ENCODE results near the gene OR2T3.
"Not testable (repeated sequence)": the region's sequence is repeated elsewhere in the genome, so short reads cannot be mapped to it uniquely, and the experiment has no call there.

Gene OR2T3

DNA sequence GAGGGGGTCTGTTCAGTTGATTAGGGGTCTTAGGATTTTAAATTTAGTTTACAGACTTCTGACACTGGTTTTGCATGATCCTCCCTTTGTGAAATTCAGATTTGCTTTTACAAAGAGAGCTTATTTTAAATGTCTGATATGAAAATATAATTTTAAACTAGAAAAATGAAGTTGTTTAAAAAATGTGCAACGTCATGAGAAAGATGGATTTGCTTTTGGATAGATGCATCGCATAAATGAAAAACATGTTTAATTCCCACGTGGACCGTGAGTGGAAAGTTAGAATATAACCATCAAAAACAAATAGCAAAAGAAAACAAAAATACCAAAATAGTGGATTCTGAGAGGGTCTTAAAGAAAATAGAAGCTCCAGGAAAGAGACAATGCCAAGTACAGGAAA, 2.0 kb upstream of the OR2T3 start:
- no peak for DNase-seq (ENCODE audit: low read depth in 2 of 2)

DNA sequence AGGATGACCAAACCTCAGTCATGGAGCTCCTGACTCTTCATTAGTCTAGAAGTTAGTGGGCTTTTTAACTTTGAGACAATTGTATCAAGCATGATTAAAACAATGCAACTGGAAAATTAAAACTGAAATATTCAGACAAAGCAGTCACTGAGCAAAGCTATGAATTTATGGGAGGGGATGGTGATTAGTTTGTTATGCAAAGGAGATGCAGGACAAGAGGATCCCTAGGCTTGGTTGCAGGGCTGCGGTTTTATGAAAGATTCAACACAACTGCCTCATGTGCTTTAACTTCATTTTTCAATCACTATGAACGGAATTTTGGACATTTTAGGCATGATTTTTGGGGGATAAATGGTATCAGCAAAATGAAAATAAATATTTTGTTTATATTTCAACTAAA, 1.0 kb upstream of the OR2T3 start:
- DNase-seq (ENCODE audit: low read depth in 2 of 2), result not testable (repeated sequence)

DNA sequence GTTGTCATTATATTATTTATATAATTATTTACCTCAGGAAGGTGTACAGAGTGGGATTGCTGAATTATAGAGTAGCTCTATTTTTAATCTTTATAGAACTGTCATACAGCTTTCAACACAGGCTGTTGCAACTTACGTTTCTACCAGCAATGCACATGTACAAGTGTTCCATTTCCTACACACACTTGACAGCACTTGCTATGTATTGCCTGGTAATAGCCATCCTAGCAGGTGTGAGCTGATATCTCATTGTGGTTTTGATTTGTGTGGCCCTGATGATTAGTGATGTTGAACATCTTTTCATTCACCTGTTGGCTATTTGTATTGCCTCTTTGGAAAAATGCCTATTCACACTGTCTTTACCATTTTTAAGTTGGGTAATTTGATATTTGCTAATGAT, 2.5 kb downstream of the OR2T3 start:
- not testable (repeated sequence) for DNase-seq (ENCODE audit: low read depth in 2 of 2)

DNA sequence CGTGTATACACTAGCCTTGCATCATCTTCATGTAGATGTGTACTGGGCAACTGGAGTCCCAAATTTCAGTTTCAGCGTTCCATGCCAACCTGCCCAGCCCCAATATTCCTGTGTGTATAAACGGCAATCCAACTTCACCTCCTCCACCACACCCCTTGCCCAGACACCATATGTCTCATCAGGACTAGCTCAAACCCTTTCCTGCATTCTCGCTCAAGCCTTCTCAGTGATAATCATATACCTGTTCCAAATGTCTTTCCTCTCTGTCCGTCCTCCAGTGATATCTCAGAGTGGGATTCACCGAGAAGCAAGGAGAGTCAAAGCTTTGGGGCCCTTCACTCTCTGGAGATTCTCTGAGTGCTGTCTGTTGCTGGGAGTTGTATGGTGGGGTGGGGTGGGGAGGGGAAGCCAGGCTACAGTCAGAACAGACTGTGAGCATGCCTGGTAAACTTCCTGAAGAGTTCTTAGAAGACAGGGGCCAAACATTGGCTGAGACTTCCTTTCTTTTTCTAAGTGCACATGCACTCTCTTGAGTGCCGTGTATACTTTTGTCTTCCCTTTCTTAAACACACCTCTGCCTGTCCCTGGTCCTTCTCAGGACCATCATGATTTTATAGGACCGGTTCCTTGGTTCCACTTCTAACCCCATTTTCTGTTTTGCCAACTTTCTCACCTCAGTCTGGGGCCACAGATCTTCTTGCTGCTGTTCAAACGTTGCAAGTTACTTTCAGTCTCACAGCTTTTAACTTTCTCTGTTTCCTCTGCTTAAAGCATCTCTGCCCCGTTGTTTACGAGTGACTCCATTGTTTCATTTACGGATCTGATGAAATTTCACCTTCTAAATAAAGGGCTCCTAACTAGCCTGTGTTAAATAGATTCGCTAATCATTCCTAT, 8.8 kb downstream of the OR2T3 start:
- DNase-seq (ENCODE audit: low read depth in 2 of 2), result not testable (repeated sequence)

DNA sequence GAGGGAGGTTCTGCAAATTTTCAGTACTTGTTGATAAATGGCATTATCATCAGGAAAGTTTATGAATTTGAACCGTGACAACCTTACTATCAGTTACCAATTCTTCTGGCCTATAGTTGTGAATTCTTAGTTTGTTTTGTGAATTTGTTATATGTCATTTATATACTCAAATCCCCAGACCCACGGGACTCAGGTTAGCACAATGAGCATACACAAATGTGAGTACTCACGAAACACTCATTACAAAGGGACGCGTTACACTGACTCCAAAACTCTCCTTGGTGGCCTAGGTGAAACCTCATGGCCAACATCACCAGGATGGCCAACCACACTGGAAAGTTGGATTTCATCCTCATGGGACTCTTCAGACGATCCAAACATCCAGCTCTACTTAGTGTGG, 15.1 kb downstream of the OR2T3 start, which contains the start of gene OR2T5:
Gene OR2T5, plus strand, starts transcription at position 301 of the 400 bp plus-strand sequence. Its CDS starts 0 bp downstream, at position 301.
- not testable (repeated sequence) for DNase-seq (ENCODE audit: low read depth in 2 of 2)

DNA sequence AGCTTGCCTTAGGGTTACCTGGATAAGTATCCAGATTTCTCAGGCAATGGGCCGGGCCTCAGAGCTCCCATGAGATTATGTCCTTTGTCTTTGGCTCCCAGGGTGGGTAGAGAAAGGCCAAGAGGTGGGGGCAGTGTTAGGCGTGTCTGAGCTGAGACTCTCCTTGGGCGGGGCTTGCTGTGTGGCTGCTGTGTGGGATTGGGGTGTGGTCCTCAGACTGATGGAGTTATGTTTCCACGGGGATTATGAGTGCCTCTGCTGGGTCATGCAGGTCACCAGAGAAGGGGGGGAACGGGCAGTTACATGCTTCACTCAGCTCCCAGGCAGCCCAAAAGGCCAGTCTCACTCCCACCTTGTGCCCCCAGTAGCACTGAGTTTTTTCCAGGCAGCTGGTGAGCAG, 23.5 kb downstream of the OR2T3 start:
- DNase-seq (ENCODE audit: low read depth in 2 of 2), result not testable (repeated sequence)

DNA sequence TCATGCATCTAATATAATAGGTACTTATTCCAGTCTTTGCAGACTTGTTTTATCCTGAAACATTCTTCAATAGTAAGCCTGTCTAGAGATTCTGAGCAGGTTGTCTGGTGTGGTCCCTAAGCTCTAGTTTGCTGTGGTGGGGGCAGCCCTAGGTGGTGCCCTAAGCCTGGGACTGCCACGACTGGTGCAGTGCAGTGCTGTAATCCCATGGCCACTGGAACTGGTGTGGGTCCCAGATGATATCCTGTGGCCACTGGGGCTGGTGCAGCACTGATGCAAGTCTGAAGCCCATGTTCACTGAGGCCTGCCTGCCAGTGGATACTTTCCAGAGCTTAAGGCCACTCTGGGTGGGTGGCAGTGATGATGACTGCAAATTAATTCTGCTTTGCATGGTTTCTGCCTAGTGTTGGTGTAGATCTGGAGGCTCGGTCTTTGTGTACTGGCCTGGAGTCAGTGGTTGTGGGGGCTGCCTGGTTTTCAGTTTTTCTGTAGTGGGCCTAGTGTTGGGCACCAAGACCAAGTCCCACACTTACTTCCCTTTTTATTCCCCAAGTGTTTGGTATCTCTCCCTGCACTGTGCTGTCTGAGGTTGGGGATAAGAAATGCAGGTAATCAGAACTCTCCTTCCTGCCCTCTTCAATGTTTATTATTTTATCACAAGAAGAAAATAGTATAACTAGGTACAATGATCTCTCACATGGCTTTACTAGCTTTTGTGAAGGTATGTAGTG, 27.3 kb downstream of the OR2T3 start:
- not testable (repeated sequence) for DNase-seq (ENCODE audit: low read depth in 2 of 2)

DNA sequence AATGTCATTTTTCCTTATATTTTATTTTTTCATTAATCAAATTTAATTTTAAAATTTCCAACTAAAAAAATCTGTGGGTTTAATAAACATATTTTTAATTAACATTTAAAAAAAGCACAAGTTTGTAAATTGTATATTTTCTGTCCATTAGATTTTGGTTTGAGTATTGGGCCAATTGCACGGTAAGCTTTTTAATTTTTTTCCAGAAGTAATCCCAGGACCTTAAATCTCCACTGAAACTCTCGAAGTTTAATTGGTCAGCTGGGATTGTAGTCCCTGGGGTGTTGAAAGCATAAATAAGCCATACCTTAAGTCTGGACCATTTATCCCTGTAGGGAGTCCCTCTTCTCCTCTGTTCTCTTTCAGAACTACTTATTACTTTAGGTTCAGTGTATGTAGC, 34.6 kb downstream of the OR2T3 start, which contains the start of gene OR2G6:
Gene OR2G6, plus strand, starts transcription at position 301 of the 400 bp plus-strand sequence. CDS start 13,574 bp downstream, outside the sequence.
- DNase-seq (ENCODE audit: low read depth in 2 of 2), result not testable (repeated sequence)

DNA sequence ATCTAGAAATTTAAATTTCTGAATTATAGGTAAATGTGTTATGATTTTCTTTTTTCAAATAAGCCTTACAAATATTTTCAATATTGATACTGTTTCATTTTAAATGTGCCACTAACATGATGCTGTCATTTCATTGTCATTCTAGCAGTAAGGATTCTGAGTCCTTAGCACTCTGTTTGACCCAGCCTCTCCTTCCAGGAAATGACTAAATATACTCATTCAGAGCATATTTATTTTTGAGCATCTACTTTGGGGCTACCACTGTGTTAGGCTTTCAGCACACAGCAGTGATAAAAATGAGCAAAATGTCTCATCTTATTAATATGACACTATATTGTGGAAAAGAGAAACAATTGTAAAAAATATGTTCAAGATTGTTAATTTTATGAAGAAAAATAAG, 37.1 kb downstream of the OR2T3 start:
- DNase-seq (ENCODE audit: low read depth in 2 of 2), result not testable (repeated sequence)

DNA sequence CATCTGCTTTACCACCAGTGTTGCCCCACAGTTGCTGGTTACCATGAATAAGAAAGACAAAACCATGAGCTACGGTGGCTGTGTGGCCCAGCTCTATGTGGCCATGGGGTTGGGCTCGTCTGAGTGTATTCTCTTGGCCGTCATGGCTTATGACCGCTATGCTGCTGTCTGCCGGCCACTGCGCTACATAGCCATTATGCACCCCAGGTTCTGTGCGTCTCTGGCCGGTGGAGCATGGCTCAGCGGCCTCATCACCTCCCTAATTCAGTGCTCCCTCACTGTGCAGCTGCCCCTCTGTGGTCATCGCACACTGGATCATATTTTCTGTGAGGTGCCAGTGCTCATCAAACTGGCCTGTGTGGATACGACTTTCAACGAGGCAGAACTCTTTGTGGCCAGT, 48.7 kb downstream of the OR2T3 start:
- DNase-seq (ENCODE audit: low read depth in 2 of 2), result no peak

Measured in stimulated activated CD4-positive, alpha-beta T cell treated with anti-CD3 and anti-CD28 coated beads, Interleukin-15, amount 100 ng/mL, for 48 hours (primary cell).